ENCODE data around the gene HDGFL2.

Gene HDGFL2

DNA sequence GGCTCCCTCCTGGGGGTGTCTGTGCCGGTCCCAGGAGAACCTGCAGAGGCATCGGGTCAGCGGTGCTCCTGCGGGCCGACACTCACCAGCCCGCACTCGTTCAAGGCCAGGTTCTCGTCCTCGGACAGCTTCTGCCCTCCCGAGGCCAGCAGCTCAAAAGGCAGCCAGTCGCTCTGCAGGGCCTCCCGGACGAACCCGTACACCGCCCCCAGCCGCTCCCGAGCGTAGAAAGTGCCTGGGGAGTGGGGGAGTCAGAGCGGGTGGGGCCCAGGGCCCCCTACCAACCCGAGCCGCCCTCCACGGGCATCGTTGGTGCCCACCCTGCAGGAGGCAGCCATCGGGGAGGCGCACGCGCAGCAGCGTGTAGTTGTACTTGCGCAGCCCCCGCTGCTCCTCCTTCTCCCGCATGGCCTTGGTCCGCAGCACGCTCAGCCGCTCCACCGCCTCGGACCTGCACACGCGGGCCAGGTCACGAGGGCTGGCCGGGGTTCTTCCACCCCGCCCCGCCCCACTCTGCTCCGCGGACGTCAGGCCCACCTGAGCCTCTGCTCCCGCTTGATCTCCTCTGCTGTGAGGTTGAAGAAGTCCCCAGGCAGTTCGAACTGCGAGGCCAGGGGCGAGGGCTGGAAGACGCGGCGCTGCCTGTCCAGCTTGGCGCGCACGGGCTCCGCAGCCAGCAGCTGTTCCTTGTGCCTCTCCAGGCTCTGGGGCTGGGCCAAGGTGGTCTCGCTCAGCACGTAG is 26.0 kb upstream of the HDGFL2 start:
- no peak for DNase-seq (ENCODE audit: low spot score)

DNA sequence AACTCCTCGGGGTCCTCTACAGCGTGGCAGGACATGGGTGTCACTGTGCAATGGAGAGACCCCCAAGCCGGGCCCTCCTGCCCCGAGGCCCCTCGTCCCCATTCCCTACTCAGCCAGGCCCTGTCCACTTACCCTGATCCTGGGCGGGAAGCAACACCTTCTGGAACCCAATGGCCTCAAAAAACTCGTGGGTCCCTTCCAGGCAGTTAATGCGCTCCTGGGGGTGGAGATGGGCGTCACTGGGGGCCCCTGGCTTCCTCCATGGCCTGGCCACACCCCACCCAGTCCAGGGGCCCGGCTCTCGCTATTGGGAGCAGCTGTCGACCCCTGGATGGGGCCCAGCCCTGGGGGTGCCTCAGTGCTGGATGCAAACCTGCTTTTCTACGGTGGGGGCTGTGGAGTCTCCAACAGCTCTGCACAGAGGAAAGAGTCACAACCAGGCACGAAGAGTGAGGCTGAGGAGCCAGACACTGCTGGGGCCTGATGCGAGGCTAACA is 25.3 kb upstream of the HDGFL2 start:
- no peak for DNase-seq (ENCODE audit: low spot score)

DNA sequence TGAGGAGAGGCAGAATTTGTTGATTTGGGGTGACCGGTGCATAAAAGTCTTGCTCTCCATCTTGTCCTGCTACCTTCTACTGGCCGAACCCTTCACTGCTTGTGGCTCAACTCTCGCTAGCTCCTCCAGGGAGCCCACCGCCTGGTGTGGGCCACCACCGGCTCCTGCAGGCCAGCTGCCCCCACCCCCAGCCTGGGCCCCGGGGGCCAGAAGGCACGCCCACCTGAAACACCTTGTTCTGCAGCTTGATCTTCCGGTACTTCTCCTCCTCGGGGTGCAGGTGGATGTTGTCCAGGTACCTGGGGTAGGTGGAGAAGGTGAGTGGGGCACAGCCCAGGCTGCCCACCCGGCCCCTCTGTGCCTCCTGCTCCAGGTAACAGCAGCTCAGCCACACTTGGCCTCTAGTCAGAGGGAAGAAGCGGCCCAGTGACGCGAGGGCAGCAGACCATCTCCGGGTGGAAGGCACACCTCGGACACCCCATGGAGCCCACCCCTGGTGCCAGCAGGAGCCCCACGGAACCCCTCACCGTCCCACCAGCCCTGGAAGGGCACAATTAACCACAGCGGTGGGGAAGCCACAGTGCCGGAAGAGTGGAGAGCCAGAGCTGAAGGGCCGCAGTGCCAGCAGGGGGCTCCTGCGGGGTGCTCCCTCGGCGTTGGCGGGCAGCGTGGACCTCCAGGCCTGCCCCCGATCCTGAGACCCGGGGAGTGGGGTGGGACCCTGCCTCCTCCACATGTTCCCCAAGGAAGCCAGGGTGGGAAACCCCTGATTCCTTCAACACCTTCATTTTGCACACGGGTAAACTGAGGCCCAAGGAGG is 24.6 kb upstream of the HDGFL2 start:
- no peak for DNase-seq (ENCODE audit: low spot score)

DNA sequence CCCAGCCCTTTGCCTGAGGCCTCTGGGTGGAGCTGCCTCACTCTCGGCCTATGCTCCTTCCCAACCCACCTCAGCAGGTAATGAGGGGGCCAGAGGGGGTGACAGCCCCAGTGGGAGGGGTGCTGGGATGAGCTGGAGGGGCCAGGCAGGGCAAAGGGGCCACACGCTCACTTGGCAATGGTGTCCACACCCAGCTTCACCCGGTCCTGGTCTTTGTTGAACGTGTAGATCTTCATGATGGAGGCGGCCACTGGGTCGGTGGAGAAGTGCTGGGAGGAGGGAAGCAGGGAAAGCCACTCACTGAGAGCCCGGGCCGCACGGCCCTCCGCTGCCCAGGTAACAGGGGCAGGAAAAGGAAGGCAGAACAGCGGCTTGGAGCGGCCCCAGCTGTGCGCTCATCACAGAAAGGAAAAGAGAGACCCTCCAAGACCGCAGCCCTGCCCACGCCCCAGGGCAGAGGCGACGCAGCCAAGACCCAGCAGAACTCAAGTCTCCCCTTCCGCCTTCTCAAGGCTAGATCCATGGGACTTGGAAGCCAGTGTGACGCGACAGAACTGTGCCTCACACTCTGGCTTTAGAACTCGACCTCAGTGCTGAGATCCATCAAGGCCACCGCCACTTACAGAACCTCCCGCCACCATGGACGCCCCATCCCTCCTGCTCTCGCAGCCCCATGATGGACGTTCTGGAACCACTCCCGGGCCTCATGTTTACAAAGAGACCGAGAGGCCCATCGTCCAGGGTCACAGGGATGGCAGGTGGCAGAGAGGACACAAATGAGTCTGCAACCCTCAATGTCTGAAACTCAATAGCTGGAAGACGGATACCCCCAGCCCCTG is 23.7 kb upstream of the HDGFL2 start:
- DNase-seq (ENCODE audit: low spot score), result no peak

DNA sequence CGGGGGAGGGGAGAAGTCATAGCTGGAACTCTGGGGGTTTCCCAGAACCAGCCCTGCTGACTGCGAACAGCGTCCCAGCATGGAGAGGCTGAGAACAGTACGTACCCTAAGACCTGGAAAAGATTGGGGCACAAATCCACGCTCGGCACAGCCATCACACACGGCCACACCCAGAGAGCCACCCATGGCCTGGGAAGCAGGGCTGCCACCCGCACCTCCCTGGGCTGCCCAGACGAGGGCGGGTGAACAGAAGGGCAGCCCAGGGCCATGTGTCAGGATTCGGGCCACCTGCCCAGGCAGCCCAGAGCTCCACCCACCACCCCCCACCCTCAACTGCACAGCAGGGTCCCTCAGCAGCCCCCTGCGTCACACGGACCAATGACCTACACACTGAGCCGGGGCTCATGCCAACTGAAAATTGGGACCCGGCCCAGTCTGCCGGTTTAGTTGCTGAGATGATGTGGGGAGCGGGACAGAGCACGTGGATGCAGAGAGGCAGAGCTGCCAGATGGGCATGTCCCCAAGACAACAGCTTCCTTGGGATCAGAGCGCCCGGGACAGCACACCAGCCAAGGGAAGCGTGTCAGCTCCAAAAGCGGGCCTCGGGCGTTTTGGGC is 23.0 kb upstream of the HDGFL2 start:
- DNase-seq (ENCODE audit: low spot score), result no peak

DNA sequence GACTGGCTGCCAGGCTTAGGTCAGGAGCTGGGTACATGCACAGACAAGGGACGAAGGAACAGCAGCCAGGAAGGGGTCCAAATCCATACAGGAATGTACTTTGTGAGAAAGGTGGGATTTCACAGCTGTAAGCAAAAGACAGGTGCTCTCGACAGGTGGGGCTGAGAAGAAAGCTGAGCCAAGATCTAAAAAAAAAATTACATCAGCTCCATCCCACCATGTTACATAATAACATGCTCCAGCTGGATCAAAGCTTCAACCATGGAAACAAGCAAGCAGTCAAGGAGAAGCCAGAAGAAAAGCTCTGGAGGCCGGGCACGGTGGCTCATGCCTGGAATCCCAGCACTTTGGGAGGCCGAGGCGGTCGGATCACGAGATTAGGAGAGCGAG is 22.5 kb upstream of the HDGFL2 start:
- DNase-seq (ENCODE audit: low spot score), result no peak

DNA sequence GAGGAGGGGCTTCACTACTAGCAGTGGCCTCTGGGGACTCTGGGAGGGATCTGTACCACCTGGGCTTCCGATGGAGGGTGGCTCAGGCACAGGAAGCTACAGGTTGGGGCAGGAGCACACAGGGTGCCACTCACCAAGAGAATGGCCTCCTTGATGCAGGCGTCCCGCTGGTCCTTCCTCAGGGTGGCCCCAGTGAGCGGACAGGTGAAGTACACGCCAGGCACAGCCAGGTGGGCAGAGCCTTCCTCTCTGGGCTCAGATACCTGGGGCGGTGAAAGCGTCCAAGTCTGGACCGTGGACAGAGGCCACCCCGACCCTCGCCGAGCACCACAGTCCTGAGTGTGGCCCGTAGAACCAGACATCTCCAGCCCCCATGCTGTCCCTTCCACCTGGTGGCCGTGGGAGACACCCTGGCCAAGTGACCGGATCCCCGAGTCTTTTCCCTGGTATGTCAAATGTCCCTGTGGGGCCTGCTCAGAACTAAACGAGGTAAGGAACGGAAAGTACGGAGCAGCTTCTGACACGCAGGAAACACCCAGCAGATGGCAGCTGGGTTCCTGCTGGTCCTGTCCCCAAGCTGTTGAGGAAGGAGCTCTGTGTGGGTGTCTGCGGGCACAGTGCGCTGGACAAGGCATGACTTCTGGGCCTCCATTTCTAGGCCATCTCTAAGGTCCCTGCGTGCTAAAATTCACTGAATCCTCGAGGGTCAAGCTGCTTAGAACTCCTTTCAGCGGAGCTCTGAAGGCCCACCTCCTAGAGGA is 19.7 kb upstream of the HDGFL2 start:
- DNase-seq (ENCODE audit: low spot score), result no peak

DNA sequence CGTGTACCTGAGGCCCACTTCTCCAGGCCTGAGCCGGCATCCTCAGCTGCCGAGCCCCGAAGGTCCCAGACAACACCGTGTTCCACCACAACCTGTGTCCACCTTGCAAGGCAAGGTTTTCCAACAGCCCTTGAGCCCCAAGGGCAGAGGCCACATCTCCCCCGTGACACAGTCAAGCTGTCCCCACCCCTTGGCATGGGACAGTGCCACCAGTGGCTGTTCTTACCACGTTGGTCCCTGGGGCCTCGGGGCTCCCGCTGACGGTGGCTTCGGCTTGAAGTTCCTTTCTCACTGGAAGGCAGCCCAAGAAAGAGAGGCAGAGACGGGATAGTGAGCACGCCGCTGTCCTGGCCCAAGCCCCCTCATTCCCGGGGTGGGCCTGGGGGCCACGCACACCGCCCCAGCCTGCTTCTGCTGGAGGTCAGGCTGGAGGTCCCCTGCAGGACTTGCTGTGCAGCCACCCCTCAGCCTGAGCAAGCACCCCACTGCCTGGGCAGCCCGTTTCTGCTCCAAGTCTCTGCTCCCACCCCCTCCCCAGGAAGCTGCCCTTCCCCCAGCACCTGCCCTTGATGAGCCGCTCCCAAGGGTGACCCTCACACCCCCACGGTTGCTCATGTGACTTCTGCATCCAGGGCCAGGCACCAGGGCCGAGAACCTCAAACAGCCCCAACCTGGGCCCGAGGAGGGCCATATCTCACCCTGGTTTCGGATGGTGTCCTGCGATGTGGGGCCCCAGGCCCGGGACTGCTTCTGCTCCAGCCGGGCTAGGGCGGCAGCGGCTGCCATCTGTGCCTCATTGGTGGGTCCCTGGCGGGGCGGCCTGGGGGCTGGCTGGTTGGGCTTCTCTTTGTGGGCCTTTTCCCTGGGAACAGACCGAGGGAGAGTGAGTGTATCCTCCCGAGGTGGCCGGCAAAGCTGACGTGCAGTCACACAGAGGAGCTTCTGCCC is 18.6 kb upstream of the HDGFL2 start:
- no peak for DNase-seq (ENCODE audit: low spot score)

DNA sequence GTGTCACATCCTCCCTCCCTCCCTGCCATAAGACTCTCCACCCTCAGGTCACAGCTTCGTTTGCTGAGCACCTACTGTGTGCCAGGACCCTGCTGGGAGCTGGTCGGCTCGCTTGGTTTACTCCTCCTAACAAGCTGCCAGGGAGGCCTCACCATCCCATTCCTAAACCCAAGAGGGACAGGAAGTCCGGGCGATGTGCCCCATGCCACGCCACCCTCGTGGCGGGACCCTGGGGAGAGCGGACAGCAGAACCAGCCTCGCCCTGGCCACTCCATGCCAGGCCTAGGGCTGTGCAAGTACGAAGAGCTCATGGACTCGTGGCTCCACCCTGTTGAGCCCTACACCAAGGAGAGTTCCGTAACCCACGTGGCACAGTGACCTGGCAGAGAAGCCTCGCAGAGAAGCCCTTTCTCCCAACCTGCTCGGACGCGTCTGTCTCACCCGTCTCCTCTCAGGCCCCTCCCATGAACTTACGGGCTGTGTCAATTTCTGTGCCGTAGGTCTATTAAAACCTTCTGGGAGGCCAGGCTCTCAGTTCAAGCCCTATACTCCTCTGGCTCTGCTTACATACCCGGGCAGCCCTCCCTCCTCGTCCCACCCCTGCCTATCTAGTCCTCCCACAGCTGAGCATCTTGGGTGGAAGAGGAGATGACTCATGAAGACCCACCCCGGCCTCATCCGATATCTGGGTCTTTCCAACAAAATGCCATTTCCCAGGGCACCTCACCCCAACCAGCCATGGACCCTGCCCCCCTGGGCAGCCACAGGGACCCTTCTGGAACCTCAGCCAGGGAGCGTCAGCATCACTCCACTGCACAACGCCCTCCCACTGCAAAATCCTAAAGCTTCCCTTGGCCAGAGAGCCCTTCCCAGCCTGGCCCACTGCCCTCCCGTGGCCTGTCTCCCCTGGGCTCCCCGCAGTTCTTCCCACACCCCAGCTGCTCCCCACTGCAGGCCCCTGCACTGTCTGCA is 17.1 kb upstream of the HDGFL2 start:
- DNase-seq (ENCODE audit: low spot score), result no peak

DNA sequence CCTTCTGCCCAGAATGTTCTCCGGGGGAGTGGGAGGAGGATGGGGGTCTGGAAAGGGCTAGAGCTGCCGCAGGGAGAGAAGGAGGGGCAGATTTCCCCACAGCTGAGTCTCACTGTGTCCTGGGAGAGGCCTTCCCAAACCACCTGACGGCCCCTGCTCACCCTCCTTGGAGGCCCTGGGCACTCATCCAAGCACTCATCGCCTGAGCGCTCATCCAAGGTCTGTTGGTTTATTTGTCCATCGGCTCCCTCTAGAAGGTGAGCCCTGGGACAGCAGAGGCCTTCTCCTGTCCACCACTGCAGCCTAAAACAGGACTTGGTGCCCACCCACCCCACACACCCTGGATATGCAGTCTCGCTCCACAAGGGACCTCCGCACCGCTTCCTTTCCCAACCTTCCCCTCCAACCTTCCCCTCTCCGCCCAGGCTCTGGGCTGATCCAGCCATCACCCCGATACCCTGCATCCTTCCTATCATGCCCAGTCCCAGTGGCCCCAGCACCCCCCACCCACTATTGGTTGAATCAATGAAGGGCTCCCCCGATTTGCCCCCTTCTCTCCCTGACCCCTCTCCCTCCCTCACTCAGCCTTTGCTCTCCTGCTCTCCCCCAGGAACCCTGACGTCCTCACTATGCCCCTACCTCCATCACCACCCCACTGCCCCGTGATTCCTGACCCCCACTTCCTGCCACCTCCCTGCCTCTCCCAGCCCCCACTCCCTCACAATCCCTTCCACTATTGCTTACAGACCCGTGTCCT is 16.2 kb upstream of the HDGFL2 start:
- no peak for DNase-seq (ENCODE audit: low spot score)

DNA sequence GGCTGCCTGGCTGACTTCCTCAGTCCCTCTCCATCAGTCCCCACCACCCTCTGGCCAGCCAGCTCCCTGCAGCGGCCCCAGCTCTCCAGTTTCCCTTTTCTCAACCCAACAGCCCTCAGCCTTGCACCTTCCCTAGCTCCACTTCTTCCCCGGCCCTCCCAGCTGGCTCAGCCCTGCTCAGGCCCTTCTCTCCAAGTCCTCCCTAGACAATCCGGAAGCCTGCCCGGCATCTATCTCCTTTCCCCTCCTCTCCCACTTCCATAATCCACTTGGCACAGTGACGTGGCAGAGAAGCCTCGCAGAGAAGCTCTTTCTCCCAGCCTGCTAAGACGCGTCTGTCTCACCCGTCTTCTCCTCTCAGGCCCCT is 15.6 kb upstream of the HDGFL2 start:
- peak; percentile 62 for DNase-seq (ENCODE audit: low spot score)

DNA sequence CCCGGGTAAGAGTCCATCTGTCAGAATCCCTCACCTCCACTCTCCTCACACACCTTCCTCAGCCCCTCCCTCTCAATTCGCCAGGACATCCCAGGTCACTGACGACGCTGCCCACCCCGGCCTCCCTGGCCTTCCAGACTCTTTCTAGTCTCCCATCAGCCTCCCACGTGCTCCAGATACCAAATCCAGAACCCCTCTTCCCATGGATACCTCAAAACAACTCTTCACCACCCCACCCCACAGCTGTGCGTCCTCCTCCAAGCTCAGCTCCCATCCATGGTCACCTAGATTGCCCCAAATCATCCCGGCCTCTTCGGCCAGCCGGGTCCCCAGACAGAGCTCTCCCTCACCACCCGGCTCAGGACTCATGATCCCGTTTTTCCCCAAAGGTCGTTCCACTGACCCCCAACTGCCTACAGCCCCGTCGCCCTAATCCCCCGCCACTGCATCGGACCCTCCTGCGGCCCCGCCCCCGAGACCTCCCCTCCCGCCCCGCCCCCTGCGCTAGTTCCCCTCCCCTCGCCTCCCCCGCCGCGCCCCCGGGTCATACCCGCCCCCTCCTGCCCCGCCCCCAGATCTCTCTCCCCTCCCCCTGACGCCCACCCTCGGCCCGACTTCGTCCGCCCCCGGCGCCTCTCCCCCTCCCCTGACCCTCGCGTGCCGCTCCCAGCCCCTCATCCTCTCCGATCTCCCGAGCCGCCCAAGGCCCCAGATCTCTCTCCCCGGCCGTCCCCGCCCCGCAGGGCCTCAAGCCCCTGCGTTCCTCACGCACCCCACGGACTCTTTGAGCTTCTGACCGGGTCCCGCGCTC is 15.0 kb upstream of the HDGFL2 start:
- DNase-seq (ENCODE audit: low spot score), result peak; percentile 90

DNA sequence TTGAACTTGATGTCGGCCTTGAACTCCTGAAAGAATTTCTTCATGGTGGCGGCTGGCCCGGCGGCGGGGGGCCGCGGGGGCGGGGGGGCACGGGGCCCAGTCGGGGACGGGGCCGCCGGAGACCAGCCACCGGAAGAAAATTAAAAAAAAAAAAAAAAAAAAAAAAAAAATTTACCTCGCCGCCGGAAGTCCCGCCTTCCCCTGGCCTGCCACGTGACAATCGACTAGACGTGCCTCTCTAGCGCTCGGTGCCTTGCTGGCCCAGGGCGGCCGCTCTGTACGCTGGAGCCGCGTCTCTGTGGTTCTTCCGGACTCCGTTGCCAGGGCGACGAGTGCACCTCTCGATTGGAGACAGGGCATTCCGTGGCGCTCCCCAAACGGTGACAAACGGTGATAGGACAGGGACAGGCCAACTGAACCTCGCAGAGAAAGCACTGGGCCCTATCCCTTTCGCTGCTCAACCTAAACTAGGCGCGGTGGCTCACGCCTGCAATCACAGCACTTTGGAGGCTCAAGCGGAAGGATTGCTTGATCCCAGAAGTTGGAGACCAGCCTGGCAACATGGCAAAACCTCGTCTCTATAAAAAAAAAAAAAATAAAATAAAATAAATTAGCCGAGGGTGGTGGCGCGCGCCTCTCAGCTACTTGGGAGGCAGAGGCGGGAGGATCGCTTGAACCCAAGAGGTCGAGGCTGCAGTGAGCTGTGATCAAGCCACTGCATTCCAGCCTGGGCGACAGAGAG is 14.3 kb upstream of the HDGFL2 start, which contains the start of gene UBXN6:
Gene UBXN6 (minus strand): TSS at position 141 of the 742 bp plus-strand sequence. CDS start 97 bp downstream, at position 44.
- DNase-seq (ENCODE audit: low spot score), result peak; percentile 98

DNA sequence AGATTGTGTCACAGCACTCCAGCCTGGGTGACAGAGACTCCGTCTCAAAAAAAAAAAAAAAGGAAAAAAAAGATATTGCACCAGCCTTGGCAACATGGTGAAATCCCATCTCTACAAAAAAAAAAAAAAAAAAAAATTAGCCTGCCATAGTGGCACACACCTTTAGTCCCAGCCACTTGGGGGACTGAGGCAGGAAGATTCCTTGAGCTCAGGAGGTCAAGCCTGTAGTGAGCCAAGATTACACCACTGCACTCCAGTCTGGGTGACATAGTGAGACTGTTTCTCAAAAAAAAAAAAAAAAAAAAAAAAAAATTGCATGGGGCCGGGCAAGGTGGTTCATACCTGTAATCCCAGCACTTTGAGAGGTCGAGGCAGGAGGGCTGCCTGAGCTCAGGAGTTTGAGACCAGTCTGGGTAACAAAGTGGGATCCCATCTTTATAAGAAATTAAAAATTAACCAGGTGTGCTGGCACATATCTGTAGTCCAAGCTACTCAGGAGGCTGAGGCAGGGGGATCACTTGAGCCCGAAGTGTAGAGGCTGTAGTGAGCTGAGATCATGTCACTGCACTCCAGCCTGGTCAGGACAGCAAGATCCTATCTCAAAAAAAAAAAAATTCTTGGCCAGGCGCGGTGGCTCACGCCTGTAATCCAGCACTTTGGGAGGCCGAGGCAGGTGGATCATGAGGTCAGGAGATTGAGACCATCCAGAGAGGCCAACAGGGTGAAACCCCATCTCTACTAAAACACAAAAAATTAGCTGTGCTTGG is 7.1 kb upstream of the HDGFL2 start:
- no peak for DNase-seq (ENCODE audit: low spot score)

DNA sequence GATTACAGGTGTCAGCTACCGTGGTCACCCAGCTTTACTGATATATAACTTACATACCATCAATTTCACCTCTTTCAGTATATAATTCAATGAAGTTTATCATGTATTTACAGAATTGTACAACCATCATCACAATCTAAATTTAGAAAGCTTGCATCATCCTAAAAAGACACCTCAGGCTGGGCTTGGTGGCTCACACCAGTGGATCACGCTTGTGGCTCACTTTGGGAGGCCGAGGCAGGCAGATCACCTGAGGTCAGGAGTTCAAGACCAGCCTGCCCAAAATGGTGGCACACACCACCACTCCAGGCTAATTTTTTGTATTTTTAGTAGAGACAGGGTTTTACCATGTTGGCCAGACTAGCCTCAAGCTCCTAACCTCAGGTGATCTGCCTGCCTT is 4.3 kb upstream of the HDGFL2 start:
- DNase-seq (ENCODE audit: low spot score), result no peak
